CD4-positive, alpha-beta T cell treated with Interleukin-2 at 100 ng/mL for 4 hours (primary cell): ENCODE measurements around the gene PRSS56.

Source experiments
- DNase-seq: peaks from one replicate; pipeline ENCODE4 v3.0.0-alpha.2; 2020; ENCODE audit warnings: low spot score

Gene PRSS56

DNA sequence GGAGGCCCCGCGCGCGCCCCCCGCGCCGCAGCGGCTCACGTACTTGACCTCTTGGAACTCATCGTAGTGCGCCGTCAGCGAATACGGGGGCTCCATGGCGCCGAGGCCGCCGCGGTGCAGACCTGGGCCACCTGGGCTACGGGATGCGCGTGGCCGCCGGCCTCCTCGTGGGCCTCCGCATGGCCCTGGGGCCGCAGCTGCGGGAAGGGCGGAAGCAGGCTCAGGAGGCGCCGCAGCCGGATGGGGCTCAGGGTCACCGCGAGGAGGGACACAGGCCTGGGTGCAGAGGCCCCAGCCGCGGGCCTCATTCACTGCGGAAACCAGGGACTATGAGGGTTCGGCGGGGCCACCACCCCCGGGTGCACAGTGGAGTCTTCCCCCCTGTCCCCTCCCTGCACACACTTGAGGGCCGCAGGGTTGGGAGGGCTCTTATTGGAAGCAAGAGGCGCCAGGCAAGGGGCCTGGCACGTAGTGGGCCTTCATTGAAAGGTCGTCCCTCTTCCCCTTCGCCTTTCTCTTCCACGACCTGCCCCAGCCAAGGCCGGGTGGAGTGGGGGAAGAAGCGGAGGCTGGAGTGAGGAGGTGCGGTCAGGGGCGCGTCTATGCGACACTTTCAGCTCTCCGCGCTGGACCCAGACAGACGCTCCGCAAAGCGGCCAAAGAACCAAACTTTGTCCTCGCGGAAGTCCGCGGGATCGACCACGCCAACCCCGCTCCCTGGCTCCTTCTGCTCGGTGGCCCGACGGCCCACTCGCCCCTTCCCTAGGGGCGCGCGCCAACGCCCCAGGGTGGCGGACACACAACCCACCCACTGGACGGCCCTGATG lies 33.4 kb upstream of the PRSS56 start:
- DNase-seq: no peak

DNA sequence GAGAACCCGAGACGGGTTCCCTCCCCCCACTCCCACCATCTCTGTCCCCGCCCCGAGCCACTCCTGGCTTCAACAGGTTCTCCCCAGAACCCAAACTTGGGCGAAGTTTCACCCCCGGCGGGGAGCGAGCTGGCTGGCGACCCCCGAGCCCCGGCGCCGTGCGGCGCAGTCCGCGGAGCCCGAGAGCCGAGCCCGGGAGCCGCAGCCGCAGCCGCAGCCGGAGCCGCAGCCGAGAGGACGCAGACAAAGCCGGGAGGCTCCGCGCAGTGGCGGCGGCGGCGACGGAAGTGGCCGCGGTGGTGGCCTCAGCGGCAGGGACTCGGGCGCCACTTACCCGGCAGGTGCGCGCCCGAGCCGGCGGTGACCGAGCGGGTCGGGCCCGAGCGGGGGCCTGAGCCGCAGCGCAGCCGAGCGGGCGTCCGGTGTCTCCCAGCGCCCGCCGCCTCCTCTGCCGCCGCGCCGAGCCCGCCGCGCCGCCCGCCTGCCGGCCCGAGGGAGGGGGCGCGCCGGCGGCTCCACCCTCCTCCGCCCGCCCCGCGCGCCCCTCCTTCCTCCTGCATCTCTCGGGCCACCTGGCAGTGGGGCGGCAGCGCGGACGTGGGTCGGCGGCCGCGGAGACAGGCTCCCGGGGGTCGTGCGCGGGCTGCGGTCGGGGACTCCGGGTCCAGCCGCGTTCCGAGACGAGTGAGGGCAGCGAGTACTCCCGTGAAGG lies 32.6 kb upstream of the PRSS56 start, which contains the start of gene ECEL1:
ECEL1 (minus strand) TSS at position 450 of the 712 bp plus-strand sequence. CDS start 1,181 bp downstream, outside the sequence.
- no peak for DNase-seq

DNA sequence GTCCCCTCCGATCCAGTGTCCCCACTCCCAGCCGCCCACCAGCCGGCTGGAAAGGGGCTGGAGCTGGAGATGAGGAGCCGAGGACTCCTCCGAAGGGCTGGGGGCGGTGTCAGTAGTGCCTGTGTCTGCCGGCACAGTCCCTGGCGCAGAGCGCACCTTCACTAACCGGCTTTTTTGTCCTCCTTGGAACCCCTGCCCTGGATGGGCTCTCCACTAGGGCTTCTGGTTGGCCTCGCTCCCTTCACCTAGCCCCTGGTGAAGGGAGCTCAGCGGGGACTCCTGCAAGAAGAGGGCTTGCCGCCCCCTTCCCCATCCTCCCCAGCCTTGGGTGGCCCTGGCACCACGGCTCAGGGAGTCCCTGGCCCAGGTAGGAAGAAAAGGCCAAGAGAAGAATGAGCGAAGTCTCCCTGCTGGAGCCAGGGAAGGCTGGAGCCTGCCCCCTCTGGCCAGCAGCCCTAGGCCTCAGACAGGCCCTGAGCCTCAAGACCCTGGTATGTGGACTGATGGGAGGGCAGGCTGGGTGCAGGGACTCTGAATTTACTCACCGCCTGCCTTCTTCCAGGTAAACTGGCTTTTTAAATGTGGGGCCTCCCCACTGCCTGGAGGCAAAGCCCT lies 32.0 kb upstream of the PRSS56 start:
- DNase-seq: no peak

DNA sequence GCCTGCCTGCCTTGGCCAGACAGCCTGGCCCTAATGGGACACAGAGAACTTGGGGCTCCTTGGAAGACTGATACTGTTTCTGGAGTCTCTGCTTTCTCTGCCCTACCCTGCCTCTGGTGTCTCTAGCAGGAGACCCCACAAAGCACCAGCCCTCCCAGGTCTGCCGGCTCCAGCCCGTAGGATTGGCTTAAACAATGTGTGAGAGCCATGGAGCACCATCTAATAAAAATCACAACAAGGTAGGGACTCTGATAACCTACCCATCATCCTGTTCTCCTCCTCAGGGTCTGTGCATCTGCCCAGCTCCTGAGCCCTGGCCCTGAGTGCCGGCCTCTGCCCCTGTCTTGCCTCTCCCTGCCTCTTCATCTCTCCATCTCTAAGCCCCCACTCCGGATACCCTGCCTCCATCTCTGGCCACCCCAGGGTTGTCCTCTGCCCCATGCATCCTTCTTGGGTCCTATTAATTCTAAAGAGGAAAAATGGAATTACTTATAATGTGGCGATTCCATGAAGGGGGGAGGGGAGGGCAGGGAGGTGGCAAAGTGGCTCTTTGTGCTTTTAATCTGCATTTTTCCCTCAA lies 31.4 kb upstream of the PRSS56 start:
- DNase-seq: no peak

DNA sequence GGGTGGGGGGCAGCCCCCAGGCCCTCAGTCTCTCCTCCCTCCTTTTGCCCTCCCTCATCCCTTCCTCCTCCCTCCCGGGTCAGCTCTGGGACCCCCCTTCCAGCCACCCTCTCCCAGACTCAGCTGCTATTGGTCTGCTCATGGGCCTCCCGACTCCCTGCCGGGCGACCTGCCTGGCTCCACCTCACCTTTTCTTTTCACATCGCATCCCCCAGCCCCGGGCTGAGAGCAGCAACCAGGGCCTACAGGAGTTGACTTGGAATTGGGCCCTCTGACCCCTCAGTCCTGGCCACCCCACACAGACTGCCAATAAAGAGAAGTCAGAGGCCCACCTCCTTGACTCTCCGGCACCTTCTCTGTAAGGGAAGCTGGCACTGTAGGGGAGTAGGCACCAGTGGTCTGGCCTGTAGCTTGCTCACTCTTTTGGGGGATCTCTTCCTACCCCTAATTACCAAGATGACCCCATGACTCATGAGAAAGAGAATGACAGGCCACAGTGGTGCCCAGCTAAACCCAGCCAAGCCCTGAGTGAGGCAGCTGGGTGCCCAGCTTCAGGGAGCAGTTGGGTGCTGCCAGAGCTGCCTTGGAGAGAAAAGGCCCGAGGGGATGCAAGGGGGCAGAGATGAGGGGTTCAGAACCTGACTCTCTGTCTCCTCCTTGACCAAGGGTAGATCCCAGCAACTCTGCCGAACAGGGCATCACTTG lies 30.5 kb upstream of the PRSS56 start:
- no peak for DNase-seq

DNA sequence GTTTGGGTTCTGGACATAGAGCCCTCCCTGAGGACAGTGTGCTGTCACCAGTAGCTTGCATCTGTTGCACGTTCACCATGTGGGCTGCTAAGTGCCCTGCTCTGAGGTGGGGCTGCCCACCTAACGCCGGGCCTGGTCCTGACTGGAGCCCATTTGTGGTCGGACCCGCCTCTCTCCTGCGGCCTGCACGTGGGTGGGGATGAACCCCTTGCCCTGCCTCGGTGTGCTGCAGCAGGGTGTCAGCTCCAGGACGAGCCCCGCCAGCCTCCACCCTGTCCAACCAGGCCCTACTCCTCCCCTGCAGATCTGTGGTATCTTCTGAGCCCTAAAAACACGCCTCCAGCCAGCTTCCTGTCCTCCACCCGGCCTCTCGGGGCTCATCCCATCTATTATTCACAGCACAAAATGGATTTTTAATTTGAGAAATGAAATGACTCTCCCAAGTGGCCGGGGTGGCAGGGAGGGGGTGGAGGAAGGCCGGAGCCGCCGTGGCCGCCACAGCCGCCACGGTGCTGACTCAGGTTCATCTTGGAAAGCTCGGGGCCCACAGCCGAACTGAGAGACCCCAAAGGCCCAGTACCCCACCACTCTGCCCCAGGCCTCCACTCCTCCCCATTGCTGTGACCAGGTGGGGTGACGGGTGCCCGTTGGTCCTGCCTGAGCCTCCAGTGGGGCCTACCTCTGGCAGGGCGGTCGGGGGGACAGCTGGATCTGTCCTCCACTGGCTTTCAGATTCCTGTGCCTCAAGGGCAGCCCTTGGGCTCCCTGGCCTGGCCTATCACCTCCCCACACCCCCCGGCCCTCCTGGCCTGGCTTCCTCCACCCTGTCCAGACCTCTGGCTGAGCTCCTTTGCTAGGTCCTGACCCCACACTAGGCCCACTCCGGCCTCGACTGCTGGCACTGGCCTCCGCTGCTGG lies 29.7 kb upstream of the PRSS56 start:
- no peak for DNase-seq

DNA sequence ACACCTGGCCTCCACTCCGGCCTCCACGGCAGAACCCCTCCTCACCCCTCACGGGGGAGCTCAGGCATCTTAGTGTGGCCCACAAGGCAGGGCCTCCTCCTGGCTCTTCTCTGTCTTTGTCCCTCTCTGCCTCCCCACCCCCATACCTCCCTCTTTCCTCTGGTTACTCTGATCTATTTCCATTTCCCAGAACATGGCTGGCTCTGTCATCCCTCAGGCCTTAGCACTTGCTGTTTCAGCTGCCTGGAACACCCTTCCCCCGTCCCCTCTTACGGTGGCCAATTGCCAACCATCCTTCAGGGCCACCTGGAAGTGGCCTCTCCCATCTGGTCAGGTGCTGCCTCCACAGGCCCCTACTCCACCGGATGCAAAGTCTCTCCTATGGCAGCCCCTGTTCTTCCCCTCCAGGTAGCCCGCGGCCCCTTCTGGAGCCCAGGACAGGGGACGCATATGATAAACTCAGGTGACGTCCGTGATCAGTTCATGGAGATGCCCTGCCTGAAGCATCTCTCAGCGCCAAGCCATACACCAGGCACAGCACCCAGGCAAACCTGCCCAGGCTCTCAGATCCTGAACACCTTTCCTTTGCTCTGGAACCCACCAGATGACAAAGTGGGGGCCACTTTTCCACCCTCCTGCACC lies 28.9 kb upstream of the PRSS56 start:
- no peak for DNase-seq

DNA sequence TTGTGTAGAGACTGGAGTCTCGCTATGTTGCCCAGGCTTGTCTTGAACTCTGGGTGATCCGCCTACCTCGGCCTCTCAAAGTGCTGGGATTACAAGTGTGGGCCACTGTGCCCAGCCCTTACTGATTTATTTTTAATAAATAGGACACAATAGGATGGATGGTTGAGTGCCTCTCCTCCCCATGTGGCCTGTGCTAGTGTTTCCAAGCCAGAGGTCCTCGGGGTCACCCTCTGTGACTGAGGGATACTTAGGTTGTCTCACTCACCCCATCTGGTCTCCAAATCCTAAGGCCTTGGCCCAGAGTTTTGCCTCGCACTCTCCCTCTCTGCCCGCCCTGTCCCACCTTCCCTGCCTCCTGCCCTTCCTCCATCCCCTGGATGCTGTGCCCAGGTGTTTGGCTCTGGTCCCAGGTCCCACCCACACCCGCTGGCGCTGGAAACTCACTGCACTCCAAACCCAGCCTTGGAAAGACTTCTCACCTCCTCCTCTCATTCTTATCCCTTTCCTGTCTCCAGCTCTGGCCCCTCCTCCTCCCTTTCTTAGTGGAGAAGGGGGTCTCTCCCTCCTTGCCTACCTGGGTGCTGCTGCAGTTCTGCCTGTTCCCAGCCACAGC lies 27.8 kb upstream of the PRSS56 start:
- DNase-seq: no peak

DNA sequence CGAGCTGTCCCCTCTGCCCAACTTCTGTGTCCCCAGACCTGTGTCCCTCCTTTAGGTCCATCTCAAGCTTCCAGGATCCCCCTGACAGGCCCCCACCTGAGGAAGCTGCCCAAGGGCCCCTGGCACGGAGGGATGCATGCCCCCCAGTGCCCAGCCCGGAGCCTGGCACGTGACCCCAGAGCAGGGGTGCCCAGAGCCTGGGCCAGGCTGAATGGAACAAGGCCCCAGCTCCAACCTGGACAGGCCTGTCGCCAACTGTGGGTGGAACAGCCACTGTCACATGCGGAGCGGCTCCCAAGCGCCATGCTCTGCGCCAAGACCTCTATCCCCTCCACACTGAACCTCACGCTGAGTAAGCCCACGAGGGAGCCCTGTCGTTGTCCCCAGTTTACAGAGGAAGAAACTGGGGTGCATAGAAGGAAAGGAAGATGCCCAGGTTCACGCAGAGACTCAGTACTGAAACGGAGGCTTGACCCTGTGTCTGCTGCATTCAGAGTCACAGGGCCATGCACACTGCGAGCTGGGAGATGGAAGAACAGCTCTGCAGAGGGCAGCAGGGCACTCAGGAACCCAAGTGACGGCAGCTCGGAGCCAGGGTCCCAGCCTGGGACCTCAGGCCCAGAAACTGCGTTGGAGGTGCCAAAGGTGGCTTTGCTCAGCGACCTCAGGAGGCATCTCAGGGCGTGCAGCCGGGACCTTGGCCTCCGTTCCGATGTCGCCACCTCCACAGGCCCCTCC lies 27.1 kb upstream of the PRSS56 start:
- no peak for DNase-seq

DNA sequence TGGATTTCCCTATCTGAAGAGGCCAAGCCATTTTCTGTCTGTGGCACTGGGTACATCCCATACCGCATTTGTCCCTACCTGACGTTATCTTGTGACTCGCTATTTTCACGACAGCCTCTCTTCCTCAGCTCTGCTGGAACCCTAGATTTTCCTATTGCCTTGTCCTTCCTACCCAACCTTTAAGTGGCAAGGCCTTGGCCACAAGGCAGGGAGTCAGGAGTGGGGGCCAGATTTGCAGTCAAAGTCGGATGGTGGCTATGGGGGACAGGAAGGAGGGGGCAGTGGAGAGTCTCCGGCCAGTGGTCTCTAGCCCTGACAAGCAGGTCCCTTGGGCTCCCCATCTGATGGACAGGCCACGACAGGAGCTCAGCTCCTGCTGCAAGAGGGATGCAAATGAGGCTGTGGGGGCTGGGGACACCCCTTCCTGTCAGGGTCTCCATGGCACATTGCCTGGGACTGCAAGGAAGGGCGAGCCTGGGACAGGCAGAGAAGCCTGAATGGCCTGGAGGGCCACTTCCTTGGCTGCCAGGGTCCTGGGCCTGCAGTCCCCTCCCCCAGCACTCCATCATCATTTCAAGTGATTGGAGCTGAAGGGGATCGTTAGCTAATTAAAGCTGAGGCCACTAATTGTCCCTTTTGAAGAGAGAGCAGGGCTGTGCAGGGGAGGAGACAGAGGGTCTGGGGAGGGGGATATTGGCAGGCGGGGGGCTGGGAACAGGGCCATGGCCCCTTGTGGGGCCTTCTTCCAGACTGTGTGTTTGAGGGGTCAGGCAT lies 26.3 kb upstream of the PRSS56 start:
- no peak for DNase-seq

DNA sequence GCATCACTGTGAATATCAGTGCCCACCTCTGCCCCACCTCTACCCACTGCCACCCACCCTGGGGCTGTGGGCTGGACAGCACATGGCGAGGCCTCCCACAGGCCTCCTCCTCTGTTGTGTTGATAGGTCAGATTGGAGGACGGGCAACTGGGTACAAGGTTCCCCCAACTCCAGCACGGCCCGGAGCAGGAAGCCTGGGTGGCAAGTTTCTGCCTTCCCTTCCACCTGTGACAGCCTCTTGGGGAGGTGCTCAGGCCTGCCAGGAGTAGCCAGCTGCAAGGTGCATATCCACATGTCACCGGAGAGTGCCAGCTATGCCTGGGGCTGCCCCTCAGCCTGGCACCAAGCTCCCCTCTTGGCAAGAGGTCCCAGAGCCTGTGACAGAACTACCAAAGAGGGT lies 25.6 kb upstream of the PRSS56 start:
- no peak for DNase-seq

DNA sequence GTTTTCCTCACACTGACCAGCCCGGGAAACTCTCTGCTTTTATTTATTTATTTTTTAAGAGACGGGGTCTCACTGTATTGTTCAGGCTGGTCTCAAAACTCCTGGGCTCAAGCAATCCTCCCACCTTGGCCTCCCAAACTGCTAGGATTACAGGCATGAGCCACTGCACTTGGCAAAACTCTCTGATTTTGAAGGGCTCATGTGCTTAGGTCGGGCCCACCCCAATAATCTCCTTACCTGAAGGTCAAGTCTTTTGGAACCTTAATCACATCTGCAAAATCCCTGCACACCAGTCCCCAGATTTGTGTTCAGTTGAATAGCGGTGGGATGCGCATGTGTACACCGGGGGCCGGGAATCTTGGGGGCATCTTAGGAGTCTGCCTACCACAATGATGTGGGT lies 24.9 kb upstream of the PRSS56 start:
- DNase-seq: no peak

DNA sequence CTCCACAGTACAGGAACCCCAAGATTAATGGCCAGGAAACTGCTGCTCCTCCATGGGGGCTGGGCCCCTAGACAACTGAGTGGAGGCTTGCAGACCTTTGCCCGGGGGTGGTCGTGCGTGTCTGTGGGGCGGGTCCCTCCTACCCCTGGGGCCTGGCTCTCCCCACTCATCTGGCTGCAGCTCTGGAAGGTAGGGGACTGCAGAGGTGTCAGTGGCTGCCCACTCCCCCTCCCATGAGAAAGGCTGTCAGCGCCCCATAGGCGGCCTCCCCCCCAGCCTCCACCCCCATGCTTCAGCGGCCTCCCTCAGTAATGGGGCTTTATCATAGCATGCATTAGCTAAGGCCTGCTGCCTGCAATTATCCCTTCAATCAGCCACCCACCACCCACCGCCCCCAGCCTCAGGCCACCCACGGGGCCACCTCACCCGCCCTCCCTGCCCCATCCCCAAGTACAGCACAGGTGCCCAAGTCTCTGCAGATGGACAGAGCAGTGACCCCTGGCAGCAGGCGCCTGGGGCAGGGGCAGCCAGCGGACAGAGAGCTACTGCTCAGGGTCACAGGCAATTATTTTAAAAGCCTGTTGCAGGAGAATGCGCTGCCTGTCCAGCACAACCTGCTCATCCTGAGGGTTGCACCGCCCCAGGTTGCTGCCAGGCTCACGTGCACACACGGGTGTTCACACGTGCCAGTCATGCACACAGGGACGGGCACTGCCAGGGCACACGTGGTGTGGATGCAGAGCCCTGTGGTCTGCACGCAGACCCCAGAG lies 23.5 kb upstream of the PRSS56 start:
- DNase-seq: no peak

DNA sequence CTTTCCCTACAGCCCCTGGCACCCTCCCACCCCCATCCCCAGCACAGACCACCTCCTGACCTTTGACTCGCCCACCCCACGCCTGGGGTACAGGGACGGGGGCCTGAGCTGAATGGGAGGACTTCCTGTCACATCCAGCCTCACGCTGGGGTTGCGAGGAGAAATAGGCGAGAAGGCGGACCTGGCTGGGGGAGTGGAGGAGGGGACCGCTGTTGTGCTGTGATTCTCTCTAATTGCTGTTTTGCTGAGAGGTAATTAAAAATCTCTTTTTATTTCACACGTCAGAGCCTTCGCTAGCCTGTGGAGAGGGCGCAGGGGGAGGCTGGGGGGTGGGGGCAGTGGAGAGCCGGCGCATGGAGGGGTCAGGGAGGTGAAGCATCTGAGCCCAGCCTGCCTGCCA lies 22.8 kb upstream of the PRSS56 start:
- DNase-seq: no peak

DNA sequence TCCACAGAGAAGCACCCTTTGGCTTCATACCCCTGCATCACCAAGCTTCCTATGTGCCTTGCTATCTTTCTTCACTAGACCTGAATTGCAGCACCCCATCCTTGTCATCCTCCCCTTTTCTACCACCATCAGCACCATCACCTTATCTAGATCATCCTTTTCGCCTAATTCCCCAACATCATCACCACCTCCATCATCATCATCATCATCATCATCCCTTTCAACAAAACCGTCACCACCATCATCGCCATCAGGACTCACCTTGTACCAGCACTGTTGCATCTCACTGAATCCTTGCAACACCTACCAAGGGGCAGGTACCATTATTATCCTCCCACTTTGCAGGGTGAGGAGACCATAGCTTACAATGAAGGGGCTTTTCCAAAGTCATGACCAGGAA lies 21.7 kb upstream of the PRSS56 start:
- no peak for DNase-seq

DNA sequence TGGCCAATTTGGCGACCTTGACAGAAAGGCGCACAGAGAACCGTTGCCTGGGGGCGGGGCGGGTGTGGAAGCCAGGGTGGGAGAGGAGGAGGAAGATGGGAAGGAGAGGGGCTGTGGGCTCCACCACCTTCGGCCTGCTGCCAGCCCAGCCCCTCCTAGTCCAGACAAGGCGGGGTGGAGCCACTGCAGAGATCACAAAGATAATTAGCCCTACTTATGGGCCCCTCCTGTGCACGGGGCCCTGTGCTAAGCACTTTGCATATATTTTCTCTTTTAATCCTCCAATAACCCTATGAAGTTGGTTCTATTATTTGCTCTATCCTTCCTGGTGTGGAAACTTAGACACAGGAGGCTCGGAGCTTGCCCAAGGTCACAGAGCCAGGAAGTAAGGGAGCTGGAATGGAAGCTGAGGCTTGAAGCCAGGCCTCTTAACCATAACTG lies 18.8 kb upstream of the PRSS56 start:
- DNase-seq: no peak

DNA sequence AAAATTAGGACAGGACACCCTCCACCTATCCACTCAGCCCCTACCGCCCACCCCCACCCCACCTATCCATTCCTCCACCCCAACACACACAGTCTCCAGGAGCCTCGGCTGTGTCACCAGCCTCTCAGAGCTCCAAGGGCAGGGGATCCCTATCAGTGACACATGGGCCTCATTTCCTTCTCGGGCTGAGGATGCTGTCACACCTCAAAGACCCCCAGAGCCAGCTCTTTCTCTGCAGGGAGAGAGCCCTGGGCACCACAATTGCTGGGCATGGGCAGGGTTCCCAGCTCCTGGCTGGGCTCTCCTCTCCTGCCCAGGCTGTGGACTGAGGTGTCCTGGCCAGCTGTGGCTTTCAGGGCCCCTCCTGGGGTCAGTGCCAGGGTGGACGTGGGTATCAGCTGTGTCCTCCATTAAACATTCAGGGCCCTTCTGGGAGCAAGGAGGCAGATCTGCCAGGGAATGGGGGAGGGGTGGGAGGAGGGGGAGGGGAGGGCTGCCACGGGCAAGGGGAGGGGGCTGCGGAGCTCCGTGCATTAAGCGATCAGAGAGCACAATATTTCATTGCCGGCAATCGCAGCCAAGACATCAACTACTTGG lies 18.3 kb upstream of the PRSS56 start:
- DNase-seq: no peak
